ENCODE results near the gene RPL26. TPM values are rescaled to one million over a fixed set of nuclear protein-coding genes. Genes with fewer than 3 reads are reported as not detected.

The RPL26 gene
- total RNA-seq, 4 donors from 2014 or later = 2,192 to 15,169 (median 5,752) TPM

DNA sequence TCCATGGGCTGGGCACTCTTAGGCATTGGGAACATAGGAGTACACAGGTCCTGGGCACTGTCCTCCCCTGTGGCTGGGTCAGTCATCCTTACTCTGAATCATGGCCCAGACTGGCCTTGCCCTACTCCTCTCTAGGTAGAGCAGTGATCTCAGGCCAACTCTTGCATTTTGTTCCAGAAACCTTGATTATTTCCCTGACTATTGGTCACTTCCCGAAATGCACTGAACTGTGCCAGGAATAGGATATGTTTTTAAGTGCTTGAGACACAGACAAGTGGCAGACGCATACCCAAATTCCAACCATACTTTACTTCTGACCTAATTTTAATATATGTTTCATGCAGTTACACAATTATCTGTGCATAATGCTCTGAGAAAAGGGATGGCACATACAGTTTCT lies 16.8 kb downstream of the RPL26 start:
- no peaks in the 10 kb centered on the region for H3K4me1 ChIP-seq
- H3K4me3 ChIP-seq = no peak overlapping the region
- DNase-seq = peak in 1 of 2 donors; percentile 44
- no peak for TF ChIP-seq POLR2A (IDR thresholded peaks at IDR 0.05)
- TF ChIP-seq, protein P1, sequence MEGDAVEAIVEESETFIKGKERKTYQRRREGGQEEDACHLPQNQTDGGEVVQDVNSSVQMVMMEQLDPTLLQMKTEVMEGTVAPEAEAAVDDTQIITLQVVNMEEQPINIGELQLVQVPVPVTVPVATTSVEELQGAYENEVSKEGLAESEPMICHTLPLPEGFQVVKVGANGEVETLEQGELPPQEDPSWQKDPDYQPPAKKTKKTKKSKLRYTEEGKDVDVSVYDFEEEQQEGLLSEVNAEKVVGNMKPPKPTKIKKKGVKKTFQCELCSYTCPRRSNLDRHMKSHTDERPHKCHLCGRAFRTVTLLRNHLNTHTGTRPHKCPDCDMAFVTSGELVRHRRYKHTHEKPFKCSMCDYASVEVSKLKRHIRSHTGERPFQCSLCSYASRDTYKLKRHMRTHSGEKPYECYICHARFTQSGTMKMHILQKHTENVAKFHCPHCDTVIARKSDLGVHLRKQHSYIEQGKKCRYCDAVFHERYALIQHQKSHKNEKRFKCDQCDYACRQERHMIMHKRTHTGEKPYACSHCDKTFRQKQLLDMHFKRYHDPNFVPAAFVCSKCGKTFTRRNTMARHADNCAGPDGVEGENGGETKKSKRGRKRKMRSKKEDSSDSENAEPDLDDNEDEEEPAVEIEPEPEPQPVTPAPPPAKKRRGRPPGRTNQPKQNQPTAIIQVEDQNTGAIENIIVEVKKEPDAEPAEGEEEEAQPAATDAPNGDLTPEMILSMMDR (IDR thresholded peaks at IDR 0.05) = no peak
- no peaks in the 10 kb centered on the region for H3K9me3 ChIP-seq
- intact Hi-C loops (cut with DNase I; ENCODE audit: low total_unique reads) = no loop called here
- no peaks in the 10 kb centered on the region for H3K27me3 ChIP-seq
- no peaks in the 10 kb centered on the region for H3K36me3 ChIP-seq
- H3K27ac ChIP-seq = peak overlapping the region in 1 of 2 donors; percentile 33

DNA sequence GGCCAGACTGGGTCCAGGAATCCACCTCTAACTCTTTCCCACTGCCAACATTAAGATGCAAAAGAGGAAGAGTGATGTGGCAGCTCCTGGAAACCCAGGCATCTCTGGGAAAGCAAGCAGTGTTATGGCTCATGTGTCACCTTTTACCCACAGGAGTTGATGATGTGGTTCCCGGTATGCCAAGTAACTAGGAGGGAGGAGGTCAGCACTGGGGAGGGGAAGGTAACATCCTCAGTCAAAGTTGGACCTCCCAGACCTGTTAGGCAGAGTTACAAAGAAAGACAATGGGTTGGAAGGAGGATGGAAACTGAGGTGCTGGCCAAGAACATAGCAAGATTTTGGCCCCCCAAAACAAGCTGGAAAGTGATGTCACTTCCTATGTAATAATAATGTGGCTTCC lies 17.9 kb downstream of the RPL26 start:
- no peaks in the 10 kb centered on the region for H3K9me3 ChIP-seq
- H3K4me3 ChIP-seq = no peak overlapping the region
- peak overlapping the region in 1 of 2 donors; percentile 36 for H3K27ac ChIP-seq
- no peaks in the 10 kb centered on the region for H3K36me3 ChIP-seq
- DNase-seq = peak in 1 of 2 donors; percentile 33
- no peaks in the 10 kb centered on the region for H3K4me1 ChIP-seq
- intact Hi-C loops (cut with DNase I; ENCODE audit: low total_unique reads) = no loop called here
- no peak for TF ChIP-seq POLR2A (IDR thresholded peaks at IDR 0.05)
- TF ChIP-seq, protein P1 (IDR thresholded peaks at IDR 0.05) = no peak
- H3K27me3 ChIP-seq = no peaks in the 10 kb centered on the region

DNA sequence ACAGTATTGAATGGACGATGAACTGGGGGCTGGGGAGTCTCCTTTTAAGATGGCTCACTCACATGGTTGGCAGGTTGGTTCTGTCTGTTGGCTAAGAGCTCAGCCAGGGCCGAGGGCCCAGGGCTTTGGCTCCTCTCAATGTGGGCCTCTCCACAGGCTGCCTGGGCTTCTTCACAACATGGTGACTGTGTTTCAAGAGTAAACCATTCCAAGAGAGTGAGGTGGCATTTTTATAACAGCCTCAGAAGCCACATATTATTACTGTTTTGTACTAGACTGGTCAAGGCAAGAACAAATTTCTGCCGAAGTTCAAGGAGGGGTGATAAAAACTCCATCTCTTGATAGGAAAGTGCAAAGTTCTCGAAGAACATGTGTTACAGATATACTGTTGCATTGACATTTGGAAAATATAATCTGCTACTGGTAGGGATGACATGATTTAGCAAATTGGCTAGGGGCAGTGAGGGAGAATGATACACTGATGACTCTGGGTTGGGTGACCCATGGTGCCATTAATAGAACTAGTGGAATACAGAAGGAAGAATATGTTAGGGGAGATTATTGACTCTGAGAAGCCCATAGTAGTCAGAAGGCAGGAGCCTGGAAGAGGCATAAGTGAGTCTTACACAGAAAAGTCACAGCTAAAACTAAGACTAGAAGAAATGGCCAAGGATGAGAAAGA lies 20.2 kb downstream of the RPL26 start:
- no peak overlapping the region for H3K4me3 ChIP-seq
- no peaks in the 10 kb centered on the region for H3K4me1 ChIP-seq
- no peak overlapping the region for H3K27ac ChIP-seq
- H3K9me3 ChIP-seq = no peaks in the 10 kb centered on the region
- DNase-seq = no peak
- TF ChIP-seq, protein P1 (IDR thresholded peaks at IDR 0.05) = no peak
- no peaks in the 10 kb centered on the region for H3K36me3 ChIP-seq
- intact Hi-C loops (cut with DNase I; ENCODE audit: low total_unique reads) = no loop called here
- H3K27me3 ChIP-seq = no peaks in the 10 kb centered on the region

DNA sequence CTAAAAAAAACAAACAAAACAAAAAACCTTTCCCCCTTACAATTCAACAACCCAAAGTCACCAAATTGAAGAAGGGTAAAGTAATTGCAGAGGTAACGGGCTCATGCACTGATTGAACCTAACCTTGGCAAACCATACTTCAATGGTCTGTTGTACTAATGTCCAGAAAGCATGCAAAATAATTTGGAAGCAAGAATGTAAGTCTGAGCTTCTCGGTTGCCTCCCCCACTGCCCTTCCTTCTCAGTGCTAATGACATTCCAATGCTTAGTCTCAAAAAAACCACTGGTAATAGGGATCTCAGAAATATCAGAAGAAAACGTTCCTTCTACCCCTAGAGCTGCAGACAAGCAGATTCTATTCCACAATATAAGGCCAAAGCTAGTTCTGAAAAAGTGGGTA lies 22.2 kb downstream of the RPL26 start:
- H3K27ac ChIP-seq = peak overlapping the region; percentile 64 to 68
- no peak overlapping the region for H3K4me3 ChIP-seq
- H3K9me3 ChIP-seq = no peaks in the 10 kb centered on the region
- TF ChIP-seq, protein P1 (IDR thresholded peaks at IDR 0.05) = no peak
- TF ChIP-seq POLR2A (IDR thresholded peaks at IDR 0.05) = no peak
- H3K4me1 ChIP-seq = no peaks in the 10 kb centered on the region
- DNase-seq = no peak
- no peaks in the 10 kb centered on the region for H3K27me3 ChIP-seq
- intact Hi-C loops (cut with DNase I; ENCODE audit: low total_unique reads) = no loop called here
- no peaks in the 10 kb centered on the region for H3K36me3 ChIP-seq

DNA sequence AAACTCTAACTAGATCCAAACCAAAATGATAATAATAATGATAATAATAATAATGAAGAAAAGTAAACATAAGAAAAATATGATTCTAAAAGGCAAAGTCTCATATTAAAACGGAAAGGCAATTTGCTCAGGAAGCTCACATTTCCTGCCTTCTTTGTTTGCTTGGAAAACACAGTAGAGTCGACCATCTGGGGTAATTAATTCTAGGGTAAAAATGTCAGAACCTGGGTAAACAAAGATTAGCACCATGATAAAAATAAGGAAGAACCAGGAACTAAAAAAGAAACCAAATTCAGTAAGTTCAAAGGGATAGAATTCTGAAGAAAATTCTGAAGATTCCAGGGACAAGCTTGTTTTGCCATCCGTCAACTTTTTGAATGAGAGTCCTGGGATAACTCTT lies 22.7 kb downstream of the RPL26 start:
- Histone ChIP-seq H3K4me1 (no peaks in the 10 kb centered on the region), H3K9me3 (no peaks in the 10 kb centered on the region), H3K36me3 (no peaks in the 10 kb centered on the region), H3K27ac (peak overlapping the region; percentile 64 to 68), H3K27me3 (no peaks in the 10 kb centered on the region), H3K4me3 (no peak overlapping the region)
- no peak for DNase-seq
- intact Hi-C loops (cut with DNase I; ENCODE audit: low total_unique reads) = no loop called here
- TF ChIP-seq, protein P1 (IDR thresholded peaks at IDR 0.05) = no peak
- TF ChIP-seq POLR2A (IDR thresholded peaks at IDR 0.05) = no peak

All from uterus (tissue), 4 donors.